ENCODE results near the gene RPS6KA3.
"Not testable (repeated sequence)": the region's sequence is repeated elsewhere in the genome, so short reads cannot be mapped to it uniquely, and the experiment has no call there.

The RPS6KA3 gene

GRCh38 chrX:20224814-20225487 lies 41.8 kb downstream of the RPS6KA3 start:
- no peak for DNase-seq (ENCODE audit: low read depth, low spot score)

DNA sequence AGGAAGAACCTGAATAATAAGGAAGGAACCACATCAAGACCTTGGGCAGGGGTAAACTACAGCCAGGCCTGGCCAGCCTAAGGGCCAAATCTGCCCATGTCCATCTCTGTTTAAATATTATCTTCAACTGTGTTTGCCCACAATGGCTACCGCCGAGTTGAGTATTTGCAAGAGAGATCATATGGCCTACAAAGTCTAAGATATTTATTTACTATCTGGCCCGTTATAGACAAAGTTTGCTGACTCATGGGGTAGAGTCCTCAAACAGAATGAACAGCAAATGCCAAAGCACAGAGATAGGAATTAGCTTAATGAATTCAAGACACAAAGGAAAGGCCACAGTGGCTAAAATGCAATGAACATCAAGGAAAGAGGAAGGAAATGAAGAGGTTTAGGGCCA lies 44.8 kb downstream of the RPS6KA3 start:
- DNase-seq (ENCODE audit: low read depth, low spot score) = no peak

DNA sequence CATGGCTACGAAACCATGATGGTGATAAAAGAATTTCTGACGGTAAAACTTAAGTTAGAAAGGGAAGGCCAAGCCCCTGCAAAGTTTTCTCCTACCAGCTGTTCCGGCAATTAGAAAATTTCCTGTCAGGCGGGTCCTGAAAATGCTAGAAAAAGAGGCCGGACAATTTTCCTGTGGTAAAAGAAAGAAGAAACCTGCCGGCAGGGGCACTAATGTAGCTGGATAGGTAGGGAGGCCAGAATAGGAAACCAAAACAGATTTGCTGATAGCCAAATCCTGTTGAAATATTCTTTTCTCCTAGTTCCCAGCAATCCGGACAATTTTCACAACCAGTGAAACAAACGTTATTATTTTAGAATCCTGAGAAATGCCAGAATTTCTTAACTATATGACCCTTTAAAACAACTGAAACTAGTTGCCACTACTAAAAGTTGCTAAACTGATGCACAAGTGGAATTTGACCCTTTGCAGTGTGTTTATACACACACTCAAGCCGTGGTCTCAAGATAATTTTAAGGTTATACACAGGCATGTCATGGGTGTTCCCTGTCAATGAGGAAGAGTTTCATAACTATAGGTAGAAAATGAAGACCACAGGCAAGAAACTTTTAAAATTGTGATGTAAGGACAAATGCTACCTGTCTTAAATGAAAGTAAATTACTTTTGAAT lies 47.7 kb downstream of the RPS6KA3 start:
- no peak for DNase-seq (ENCODE audit: low read depth, low spot score)

DNA sequence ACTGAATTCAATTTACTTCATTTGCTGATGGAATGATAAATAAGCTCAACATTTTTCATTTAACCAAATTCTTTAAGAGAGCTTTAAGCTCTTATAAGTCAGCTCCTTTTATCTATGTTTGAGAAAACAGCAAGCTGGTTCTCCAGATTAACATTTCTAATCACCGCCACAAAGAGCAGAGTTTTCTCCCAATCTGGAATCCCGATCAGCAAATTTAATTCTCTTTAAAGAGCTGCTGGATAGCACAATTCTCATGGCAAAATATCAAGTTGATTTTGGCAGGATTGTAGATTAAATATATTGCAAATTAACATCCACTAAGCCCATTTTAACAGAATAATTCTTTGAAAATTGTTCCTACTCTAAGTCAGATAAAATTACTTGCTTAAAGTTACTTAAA lies 48.8 kb downstream of the RPS6KA3 start:
- no peak for DNase-seq (ENCODE audit: low read depth, low spot score)

GRCh38 chrX:20217271-20217670 lies 49.4 kb downstream of the RPS6KA3 start:
- no peak for DNase-seq (ENCODE audit: low read depth, low spot score)

DNA sequence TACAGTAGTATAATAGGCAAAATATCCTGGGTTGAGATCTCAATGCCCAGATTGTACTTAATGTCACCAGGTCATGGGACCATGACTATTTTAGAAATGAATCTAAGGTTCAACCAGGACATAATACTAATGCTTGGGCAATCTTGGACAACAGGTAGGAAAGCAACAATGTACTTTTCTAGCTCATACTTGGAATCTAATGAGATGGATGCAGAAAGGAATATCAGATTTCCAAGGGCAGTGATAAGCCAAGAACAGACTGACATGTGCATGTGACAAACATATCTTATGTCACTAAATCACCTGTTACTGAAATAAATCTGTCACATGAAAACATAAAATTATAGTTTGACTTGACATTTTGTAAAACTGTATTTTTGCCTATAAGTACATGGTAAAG lies 51.1 kb downstream of the RPS6KA3 start:
- DNase-seq (ENCODE audit: low read depth, low spot score) = no peak

- no peak for DNase-seq (ENCODE audit: low read depth, low spot score)
These were observed 54.1 kb downstream of the RPS6KA3 start for GRCh38 chrX:20212486-20213089.

DNA sequence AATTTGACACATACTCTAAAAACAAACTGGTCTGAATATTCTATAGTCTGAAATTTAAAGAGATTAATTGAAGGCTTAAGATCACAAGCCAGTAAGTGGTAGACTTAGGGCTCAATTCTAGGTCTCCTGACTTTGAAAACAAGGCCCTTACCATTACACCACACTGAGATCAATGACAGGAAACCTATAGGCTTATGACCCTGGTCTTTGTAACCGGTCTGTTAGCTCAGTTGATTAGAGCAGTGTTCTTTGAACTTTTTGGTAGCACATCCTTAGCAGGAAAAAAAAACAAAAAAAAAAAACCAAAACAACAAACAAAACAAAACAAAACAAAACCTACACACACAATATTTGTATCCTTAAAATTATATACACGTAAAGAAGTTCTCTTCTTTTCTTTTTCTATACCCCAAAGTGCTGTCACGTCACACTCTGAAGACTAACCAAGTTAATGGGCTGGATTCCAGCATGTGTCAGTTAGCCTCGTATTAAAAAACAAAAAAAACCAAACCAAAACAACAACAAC lies 55.4 kb downstream of the RPS6KA3 start:
- DNase-seq (ENCODE audit: low read depth, low spot score) = no peak

- no peak for DNase-seq (ENCODE audit: low read depth, low spot score)
These were observed 60.6 kb downstream of the RPS6KA3 start for GRCh38 chrX:20205927-20206708.

DNA sequence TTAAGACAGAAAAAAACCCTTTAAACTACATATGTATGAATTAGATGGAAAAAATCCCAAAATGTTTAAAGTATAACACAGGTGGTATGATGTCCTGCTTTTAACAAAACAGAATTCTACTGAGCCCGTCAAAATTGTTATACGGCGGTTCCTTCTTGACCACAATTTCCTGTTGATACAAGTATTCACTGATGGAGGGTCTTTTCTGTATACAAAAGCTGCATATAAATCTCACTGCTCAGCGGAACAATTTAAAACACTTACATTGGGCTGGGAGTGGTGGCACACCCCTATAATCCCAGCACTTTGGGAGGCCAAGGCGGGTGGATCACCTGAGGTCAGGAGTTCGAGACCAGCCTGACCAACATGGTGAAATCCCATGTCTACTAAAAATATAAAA lies 62.4 kb downstream of the RPS6KA3 start:
- no peak for DNase-seq (ENCODE audit: low read depth, low spot score)

DNA sequence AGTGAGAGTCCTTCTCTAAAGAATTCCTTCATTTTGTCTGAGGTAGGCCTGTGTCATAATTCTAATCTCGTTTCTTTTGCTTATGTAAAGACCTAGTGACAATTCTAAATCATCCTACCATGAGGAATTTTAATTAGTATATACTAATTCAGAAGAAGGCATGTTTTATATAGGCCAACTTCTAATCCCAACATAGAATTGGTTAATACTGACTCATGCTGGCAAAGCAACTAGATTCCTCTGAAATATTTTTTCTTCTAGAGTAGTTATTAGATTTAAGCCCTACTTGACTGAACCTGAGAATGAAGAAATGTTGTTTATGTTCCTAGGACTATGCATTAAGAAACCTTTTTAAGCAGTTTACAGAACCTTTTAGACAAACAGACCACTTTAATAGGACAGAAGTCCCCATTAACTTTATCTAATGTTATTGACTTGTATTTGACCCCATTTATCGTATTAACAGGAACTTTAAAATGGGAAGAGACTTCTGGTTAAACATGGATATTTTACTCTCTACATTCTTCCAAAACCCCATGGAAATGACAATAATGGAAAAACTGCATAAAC lies 69.0 kb downstream of the RPS6KA3 start:
- no peak for DNase-seq (ENCODE audit: low read depth, low spot score)

DNA sequence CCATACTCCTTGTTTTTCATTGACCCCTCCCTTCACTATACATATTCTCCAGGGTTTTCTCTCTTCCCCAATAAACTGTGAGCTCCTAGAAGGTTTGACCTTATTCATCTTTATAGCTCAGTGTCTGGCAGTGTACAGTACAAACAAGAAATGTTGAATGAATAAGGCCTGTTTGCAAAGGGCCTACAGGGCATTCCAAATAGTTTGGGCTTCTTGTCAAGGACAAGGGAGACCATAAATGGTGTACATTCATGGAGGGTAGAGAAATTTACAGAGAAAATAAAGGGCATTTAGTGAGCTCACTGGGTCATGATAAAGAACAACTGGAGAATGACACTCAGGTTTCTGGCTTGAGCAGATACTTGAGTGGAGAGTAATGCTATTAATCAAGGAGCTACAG lies 77.5 kb downstream of the RPS6KA3 start:
- no peak for DNase-seq (ENCODE audit: low read depth, low spot score)

DNA sequence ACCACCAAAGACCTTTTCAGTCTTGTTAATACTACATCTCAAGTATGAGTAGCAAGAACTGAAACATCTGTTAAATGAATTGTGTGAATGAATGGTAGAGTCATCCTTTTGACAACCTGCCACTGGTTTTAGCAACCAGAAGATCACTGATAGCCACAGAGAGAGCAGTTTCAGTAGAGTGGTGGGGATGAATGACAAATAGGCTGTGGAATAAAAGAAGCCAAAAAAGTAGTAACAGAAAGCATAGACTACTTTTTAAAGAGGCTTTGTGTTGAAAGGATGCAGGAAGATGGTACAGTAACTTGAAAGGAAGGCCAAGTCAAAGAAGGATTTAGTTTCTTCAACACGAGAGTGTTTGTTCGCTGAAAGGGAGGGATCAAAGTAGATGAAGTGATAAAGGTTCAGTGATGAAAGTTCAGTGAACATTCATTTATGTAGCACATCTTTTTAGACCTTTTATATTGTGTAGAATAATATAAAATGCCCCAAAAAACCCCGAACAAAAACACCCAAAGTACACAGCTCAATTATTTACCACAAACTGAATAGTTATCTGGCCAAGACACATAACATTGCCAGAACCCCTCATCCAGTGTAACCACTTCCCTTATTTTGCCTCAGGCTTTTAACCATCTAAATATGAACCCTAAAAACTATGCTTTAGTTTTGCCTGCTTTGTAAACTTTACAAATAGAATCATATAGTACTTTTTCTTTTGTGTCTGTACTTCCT lies 84.9 kb downstream of the RPS6KA3 start:
- no peak for DNase-seq (ENCODE audit: low read depth, low spot score)

DNA sequence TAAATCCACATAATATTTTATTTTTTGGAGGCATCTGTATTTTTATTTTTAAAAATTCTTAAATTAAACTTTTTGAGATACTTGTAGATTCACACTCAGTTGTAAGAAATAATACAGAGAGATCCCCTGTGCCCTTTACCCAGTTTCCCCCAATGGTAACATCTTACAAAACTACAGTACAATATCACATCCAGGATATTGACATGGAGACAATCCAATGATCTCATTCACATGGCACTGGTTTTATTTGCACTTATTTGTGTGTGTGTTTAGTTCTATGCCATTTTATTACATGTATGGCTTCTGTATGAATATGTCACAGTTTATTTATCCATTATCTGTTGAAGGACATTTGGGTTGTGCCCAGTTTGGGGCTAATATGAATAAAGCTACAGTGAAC lies 89.6 kb downstream of the RPS6KA3 start:
- no peak for DNase-seq (ENCODE audit: low read depth, low spot score)

DNA sequence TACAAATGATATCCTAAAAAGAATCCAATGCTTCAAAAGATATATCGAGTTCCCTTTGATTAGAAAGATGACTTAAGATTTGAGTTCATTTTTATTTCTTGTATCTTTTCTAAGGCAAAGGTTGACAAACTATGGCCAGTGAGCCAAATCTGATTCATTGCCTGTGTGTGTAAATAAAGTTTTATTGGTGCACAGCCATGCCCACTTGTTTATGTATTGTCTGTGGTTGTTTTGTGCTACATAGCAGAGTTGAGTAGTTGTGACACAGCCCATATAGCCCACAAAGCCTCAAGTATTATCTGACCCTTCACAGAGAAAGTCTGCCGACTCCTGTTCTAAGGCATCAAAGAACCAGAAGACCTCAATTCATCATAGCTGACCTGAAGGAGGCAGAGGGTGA lies 92.9 kb downstream of the RPS6KA3 start:
- DNase-seq (ENCODE audit: low read depth, low spot score) = no peak

DNA sequence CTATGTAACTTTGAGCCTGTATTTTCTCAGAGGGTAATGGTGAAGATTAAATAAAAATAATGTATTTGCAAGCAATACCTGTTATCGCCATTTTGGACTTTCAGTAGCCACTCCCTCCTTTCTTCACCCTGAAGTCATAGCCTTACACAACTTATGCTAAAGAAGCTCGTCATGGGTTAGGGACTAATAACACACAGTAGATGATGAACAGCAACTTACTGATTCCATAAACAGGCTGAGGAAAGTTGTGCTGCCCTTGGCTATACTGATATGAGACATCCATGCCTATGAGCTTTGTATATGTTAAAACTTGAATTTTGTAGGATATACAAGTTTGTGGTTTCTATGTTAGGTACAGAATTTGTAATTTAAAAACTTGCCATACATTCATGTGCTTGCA lies 93.4 kb downstream of the RPS6KA3 start:
- no peak for DNase-seq (ENCODE audit: low read depth, low spot score)

DNA sequence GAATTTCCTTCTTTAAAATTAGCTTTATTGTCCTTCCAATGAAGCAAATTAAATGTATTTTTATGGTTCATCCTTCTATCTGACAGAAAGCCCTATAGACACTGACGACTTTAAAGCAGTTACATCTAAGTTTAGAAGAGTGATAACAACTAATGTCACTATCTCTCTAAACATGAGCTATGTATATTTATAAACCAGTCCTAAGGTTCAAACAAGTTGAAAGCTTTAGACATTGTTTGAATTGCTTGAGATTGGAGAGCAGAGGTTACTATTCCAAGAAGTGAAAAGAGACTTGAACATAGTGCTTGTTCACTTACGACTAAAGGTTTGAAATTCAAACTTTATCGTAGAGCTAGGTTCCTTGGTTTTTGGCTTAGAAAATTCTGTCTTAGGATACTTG lies 94.8 kb downstream of the RPS6KA3 start:
- no peak for DNase-seq (ENCODE audit: low read depth, low spot score)

DNA sequence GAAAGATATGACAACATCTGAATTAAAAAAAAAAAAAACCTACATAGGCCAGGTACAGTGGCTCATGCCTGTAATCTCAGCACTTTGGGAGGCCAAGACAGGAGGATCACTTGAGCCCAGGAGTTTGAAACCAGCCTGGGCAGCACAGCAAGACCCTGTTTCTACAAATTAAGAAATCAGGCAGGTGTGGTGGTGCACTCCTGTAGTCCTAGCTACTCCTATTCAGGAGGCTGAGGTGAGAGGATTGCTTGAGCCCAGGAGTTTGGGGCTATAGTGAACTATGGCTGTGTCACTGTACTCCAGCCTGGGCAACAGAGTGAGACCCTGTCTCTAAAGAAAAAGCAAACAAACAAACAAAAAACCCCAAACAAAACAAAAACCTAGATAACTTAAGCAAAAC lies 104.2 kb downstream of the RPS6KA3 start:
- not testable (repeated sequence) for DNase-seq (ENCODE audit: low read depth, low spot score)

DNA sequence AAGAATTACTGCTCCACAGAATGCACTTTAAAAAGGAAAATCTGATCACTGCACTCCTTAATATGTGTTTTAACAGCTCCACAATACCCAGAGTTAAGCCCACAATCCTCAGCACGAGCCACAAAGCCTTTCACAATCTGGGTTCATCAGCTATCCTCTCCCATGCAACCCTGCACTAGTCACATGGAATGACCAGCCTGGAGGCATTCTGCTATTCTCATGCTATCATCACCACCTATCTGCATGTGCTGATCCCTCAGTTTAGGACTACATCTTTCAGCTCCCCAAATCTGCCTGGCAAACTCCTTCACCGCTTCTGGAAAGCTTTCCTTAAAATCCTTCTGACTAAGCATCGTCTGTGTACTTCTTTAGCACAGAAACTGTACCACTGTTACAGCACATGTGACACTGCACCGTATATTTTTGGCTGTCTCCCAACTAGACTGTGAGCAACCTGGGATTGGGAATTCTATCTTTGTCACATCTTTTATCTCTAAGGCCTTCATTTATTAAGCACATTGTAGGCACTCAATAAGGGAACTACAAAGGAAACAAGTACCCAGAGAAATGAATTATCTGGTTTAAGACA lies 106.8 kb downstream of the RPS6KA3 start:
- DNase-seq (ENCODE audit: low read depth, low spot score) = no peak

DNA sequence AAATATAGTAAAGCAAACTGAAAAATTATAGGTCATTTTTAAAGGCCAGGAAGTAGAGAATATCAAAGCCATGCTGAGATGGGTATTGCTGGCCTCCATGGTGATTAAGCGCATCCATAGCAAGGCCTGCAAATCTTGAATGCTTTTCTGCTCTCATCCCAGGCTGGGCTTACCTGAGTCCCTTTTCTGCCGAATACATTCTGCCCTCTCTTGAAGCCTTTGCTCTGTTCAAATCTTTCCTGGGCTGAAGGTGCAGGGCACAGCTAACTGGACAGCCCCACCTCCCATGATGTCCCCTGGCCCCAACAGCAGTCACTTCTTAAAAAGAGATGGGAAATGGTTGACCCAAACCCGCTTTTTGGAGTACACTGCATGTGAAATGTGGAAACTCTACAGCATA lies 115.0 kb downstream of the RPS6KA3 start:
- DNase-seq (ENCODE audit: low read depth, low spot score) = no peak

- DNase-seq (ENCODE audit: low read depth, low spot score) = no peak
These were observed 117.4 kb downstream of the RPS6KA3 start for GRCh38 chrX:20149326-20149725.

Data from activated CD4-positive, CD25-positive, alpha-beta regulatory T cell treated with anti-CD3 and anti-CD28 coated beads, Interleukin-2, amount 50 U/mL, for 16 hours (primary cell).